Renal pelvis (tissue), 4 donors: ENCODE results near the gene UNC5B. TPM values are rescaled to one million over a fixed set of nuclear protein-coding genes. Genes with fewer than 3 reads are reported as not detected.
"Not testable (repeated sequence)": the region's sequence is repeated elsewhere in the genome, so short reads cannot be mapped to it uniquely, and the experiment has no call there.

ENCODE experiments used
- DNase-seq: peaks from one replicate; pipeline ENCODE4 v3.0.0-alpha.2; 2013
- polyA plus RNA-seq, 3 donors: library from polyadenylated mRNA; unstranded; fragments of 120-200 nt; gene quantifications; one replicate each; pipeline ENCODE4 v1.2.1, GENCODE V29; 2013; ENCODE audit not compliant: insufficient read length in 3 of 3

UNC5B gene
- polyA plus RNA-seq, 3 donors = 41.4 to 57.0 (median 50.2) TPM

DNA sequence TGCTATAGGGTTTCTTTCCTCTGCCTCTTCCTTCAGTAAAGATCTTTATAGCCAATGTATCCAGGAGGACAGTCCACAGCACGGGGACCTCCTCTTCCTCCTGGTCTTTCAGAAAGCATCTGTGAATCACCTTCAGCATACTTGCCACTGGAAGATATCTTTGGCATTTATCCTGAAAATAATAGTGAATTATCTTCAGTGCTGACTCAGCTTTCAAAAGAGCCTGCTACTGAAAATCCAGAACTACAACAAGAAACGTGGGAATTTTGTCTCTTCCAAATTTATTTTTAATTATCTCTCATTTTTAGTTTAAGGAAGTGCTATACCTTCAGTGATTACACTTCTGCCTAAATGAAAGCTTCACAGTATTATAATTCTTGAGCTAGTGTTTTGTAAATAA lies 7.6 kb upstream of the UNC5B start:
- no peak for DNase-seq

DNA sequence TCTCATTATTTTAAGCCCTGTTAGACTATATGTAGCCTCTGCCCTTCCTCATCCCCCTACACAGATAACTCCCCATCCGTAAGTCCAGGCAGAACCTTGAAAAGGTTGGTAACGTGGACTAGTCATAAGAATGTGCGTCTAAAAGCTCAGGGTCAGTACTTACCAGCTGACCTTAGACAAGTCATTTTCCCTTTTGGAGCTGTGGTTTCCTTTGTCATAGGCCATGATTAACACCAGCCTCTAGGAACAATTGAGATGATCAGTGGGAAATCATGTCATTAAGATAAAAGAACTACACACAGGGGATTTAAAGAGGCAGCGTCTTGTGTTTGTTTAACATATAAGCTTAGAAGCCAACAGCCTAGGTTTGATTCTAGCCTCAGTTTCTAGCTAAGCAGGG lies 6.9 kb upstream of the UNC5B start:
- DNase-seq = no peak

DNA sequence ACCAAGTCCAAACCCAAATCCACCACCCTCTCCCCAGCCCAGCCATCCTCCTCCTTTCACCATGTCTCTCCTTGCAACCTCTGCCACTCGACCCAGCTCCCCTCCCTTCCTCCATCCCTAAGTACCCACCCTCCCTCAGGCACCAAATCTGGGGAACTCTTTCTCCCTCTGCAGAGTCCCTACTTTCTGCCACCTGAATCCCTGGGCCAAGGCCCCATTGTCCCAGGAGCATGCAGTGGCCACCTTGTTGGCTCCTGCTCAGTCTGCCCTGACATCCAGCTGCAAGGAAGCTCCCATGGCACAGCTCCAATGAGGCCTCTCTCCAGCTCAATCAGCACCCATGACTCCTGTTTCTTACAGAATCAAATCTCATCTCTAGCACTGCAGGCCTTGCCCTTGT lies 5.5 kb upstream of the UNC5B start:
- no peak for DNase-seq

DNA sequence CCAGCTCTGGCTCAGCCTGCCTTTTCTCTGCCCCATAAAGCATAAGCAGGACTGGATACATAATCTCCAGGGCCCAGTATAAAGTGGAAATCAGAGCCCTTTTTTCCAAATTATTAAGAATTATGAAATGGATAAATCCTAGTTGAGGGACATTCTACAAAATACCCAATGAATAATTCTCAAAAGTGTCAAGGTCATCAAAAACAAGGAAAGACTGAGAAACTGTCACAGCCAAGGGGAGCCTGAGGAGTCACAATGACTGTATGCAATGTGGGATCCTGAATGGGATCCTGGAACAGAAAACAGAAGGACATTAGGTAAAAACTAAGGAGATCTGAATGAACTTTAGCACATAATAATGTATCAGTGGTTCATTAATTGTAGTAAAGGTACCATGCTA lies 4.8 kb upstream of the UNC5B start:
- DNase-seq = no peak

DNA sequence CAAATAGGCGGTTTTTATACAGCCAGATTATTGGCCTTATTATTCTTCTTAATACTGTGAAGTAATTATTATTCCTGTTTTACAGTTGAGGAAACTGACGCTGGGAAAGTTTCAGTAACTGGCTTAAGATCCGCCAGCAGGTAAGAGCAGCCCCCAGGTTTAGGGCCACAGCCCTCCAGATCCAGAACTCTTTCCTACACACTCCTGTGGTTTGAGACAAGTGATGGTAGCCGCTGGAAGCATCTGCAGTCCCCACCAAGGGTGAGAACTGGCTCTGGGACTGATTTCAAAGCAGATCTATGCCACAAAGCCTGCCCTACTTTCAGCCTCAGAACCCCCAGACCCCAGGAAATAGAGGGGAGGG lies 3.0 kb upstream of the UNC5B start:
- no peak for DNase-seq

DNA sequence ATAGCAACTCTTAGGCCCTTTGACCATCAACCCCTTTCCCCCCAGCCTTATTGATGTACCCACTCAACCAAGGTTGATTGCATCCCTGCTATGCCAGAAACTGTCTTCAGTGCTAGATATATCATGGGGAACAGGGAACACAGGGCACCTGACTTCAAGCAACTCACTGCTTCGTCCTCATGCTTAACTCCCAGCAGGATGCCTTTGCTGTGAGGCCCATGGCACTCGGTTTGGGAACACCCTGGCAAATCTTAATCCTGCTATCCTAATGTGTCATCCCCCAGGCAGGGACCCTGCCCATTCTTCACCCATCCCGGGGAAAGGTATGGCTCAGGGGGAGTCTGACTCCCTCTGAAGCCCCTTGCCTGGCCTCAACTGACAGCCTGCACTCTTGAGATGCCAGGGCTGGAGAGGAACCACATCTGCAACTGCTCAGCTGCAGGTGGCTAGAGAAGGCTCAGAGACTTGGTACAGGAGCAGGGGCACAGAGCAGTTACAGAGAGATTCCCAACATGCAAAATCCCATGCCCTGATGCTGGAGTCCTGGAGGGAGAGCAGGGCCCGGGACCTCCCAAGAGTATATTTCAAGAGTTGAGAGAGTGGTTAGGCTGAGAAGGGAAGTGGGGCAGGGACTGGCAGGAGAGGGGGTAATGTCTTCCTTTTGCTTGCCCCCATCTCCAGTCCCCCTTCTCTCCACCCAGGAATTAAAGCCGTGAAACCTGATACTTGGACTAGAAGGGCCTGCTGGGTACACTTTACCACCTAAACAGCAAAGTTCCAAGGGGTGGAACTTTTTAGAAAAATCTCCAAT lies 2.4 kb upstream of the UNC5B start:
- DNase-seq = no peak

DNA sequence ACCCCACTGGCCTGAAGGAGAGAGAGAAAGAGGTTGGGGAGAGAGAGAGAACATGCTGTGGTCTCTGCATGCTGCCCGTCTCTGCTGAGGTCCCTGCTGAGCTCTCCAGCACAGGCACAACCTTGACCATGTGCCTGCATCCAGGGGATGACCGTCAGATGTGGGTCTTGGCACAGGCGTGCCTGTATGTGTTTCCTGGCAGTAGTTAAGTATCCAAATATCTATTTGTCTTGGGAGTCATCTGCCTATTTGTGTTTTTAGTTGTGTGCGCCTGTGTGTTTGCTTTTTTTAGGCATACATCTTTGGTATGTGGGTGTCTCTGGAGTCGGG lies 1.9 kb upstream of the UNC5B start:
- no peak for DNase-seq

DNA sequence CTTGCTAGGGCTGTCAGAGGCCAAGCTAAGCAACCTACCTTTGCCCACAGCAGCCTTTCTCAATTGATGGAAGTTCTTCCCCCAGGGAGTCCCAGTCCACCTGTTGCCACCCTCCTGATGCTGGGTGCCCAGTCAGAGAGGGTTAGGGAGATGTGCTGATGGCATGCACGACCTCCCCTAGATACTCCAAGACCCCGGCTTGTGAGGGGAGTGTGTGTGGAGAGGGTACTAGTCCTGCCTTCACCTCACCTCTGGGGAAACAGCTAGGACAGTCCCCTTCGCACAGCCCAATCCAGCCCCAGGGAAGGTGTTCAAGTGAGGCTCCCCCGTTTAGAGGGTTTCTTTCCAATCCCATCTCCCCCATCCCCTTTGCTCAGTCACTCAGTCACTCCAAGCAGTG lies 1.3 kb upstream of the UNC5B start:
- no peak for DNase-seq

DNA sequence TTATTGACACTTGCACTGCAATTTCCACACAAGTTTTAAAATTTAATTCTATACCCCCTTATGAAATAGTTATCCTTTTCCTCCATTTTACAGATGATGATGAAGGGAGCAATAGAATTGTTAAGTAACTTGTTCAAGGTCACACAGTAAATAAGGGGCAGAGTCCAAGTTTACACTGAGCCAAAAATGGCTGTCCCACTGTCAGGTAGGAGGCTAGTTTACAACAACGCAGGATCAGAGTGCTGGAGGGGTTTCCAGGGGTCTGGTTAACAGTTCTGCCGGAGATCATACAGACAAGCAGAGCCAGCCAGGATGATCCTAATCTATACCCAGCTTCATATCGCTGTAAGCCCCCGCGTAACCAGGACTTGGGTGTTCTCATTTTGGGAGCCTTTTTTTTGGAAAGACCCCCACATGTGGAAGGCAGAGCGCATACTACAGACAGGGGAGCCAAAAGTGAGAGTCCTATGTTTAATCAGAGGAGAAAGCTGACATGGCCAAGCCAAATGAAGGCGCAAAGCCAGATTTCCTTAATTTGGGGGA lies 524 bp upstream of the UNC5B start:
- no peak for DNase-seq

DNA sequence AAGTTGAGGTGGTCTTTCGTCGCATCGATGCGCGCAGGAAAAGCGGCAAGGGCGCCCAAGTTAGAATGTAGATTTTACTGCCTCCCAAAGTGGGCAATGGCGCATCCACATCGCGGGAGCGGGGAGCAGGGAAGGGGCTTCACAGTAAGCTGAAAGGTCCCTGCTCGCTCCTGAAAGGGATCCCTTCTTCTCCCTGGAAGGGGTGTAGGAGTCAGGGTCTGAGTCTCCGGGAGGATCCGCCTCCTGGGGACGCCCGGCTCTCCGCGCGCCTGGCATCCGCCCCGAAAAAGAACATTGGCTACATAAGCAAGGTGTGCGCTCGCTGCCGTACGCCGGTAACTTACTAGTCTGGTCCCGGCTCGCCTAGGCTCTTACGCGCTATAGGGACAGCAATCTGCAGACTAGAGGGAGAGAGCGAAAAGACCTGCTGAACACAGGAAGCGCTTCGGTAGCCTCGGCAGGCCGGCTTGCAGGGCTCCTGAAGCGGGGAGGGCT lies 804 bp downstream of the UNC5B start:
- DNase-seq = no peak

DNA sequence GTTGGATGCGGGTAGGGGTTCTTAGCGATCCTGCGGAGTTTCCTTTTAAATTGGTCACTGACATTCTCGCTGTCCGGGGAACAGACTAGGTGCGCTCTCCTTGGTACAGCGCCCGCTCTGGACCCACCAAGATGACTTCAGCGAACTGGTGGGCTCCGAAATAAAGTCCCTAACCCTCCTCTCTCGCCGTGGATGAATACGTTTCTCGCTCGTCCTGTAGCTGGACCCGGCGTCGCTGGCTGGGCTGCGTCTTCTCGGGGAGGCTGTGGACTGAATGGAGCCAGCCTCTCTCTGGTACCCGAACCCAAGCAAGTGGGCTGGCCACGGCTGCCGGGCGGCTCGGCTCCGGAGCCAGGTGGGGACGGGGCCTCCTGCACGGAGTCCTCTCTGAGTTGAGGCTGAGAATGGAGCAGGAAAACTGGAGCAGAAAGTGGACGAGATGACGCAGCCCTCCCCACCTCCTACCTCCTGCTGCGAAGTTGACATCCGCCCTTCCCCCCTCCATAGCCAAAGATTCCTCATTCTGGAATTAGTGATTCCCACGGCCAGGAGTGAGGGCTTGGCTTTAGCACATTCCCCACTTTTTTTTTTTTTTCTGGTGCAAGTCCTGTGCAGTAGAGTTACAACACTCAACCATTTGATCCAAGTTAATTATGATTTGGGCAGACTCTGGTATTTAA lies 1.5 kb downstream of the UNC5B start:
- DNase-seq = no peak

DNA sequence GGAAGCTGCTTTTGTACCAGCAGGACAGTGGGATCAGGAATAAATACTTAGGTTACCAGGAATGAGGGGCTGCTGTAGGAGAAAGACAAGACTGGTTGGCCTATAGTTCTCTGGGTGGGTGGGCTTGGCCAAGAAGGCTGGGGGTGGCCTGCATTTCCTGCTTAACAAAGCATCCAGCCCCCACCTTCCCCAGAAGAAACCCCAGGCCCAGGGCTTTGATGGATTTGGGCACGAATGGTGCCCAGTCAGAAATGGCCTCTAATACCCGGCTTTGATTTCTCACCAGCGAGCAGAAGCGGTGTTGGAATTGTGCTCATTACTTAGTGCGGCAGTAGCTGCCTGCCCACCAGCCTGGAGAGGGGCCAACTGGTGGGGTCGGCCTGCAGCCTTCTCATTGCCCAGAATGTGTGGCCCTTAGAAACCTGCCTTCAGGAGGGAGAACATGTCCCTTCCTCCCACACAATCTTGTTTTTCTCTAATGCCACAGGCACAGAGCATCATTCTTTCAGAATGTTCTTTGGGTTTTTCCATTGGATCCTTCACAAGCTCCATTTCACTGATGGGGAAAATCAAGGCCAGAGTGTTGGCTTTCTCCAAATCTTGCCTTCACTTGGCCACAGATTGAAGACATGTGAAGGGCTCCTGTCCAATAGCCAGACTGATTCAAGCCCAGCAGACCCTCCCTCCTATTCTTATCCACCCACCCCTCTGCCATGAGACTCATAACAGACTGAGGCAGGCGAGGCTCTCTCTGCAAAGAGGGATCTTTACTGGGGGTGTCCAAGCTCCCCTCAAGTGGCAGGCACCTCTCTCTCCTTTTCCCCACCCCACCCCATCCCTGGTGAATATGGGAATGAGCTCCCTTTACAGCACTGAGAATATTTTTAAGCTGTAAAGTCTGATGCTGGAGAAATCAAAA lies 2.5 kb downstream of the UNC5B start:
- DNase-seq = no peak

DNA sequence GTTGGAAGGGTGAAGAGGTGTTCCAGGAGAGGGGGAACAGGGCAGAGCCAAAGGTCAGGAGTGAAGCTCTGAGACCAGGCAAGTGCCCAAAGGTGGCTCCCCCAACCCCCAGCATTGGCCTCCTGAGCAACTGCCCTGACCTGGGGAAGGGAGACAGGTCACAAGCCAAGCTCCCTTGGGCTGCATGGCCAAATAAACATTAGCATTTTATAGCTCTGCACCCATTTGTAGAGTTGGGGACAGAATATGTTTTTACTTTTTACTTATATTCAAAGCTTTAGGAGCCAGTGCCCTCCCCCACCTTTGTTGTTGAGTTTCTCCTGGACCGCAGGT lies 4.0 kb downstream of the UNC5B start:
- no peak for DNase-seq

DNA sequence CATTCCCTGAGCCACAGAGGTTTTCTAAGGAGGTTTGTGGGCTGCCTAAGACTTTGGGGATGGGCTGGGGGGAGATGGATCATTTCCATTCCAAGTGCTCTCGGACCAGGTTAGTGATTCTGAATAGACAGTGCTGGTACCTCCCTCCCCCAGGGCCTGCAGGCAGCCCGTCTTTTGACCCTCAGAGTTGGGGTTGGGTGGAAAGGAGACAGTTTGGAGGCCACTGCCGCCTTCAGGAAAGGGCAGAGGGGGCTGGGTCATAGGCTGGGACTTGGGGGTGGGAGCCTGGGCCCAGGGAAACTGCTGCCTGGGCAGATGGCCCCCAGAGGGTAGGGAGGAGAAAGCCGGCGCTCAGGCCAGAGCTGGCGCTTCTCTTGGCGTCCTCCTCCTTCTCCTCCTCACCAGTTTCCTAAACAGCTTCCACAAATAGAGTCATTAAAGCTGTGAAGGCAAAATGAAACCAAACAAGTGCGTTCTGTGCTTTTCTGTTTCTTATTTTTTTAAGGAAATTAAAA lies 4.4 kb downstream of the UNC5B start:
- no peak for DNase-seq

DNA sequence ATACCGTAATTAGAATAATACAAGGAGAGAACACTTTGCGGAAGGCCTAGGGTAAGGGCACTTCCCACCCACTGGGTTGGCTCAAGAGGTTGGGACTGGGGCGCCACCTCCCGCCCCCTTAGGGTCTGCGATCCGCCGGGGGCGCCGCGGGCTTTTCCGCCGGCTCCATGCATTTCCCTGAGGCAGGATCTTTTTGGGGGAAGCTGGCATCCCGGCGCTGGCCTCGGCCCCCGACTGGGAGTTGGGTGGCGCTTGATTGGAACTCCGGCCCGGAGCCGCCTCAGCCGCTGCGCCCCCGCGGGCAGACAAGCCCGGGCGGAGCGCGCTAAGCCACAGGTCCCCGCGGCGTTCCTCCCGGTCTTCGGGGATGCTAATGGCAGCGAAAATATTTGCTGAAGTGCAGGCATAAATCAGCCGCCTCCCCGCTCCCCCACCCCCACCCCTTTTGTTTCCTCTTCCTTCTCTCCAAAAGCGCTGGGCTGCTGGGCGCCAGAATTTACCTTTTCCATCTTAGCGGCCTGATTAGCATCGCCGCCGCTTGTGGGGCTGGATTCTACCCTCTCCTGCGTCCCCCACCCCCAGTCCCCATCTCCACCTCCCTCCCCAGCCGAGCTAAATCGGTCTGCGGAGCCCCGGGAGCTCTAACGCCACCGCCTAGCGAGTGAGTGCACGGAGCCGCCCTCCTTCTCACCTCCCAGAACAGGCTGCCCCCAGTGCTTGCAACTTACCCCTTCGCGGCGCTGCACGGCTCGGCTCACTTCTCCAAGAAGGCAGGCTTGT lies 5.1 kb downstream of the UNC5B start:
- no peak for DNase-seq

DNA sequence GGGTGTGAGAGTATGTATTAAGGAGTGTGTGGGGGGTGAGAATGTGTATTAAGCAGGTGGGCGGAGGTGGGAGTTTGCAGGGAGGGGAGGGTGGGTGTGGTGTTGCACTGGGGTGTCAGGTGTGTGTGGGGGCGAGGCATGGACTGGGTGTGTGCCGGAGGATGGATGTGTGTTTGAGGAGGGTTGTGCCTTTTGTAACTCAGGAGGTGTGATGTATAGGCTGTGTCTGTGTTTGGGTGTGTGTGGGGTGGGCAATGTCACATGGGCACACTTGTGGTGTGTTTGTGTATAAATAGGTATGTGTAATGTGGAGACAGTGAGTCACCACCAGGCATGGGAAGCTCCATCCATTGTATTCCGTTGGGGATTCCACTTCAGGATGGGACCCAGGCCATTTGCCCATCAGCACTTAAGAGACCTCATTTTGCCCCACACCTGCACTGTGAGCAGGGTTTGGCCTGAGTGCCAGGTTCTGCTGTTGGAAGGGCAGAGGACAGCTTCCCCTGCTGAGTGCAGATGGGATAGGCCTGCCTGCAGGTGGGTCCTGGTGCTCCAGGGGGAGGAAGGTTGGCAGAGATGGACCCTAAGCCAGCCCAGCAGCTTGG lies 5.8 kb downstream of the UNC5B start:
- no peak for DNase-seq

DNA sequence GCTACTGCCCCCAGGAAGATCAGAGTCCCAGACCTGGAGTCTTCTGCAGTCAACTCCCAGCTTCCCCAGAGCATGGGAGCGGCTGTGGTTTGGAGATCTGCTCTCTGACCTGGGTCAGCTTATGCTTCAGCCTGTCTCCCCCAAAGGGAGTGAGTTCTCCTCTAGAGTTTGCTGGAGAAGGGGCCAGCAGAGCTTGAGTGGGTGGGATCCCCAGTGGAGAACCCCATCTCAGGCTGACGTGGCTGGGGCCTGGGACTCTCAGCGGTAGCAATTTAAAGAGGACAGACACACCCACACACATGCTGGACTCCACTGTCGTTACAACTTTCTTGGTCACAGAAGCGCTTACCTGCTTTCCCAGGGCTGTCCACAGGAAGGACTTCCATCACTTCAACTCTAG lies 6.3 kb downstream of the UNC5B start:
- no peak for DNase-seq

DNA sequence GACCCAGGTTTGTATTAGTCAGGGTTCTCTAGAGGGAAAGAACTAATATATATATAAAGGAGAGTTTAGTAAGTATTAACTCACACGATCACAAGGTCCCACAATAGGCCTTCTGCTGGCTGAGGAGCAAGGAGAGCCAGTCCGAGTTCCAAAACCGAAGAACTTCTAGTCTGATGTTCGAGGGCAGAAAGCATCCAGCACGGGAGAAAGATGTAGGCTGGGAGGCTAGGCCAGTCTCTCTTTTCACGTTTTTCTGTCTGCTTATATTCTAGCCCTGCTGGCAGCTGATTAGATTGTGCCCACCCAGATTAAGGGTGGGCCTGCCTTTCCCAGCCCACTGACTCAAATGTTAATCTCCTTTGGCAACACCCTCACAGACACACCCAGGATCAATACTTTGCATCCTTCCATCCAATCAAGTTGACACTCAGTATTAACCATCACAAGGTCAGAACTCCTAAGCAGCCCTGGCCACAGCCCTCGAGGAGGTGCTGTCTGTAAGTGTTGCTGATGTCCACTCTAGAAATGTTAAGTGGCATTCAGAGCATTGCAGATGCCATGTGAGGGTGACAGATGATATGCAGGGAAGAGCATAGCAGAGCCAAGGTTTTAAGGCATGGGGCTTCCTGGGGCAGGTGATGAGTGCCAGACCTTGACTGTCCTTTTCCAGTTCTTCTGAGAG lies 7.0 kb downstream of the UNC5B start:
- DNase-seq = not testable (repeated sequence)

DNA sequence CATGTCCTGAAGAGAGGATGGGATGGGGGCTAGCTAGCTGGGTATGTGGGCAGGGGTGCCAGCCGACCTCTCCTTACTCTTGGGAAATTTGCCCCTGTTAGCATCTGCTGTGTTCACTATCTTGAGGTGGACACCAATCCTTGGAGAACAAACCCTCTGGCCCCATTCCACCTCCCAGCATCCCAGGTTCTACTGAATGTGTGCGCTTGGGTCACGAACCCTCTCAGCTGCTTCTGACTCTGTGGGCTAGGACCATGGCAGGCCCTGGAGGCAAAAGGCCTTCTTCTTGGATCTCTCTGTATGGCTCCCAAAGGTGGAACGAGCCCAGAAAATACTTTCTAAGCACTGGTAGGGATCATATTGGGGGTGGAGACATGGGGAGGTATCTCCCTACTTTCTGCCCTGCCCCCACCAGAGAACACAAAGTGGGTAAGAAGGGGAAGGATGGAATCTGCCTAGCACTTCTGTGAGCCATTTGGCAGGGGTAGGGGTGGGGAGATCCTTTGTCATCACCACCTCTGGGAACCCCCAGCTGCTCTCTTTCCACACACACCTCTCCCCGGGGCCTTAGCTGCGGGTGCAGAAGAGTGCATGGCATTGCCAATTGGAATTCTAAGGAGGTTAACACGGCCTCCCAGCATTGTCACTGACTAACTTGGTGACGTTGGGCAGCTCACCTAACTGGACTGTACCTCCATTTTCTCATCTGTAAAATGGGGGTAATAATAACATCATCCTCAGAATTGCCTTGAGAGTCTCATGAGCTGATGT lies 7.7 kb downstream of the UNC5B start:
- DNase-seq = no peak
